ENCODE results near the gene ACAN.

The ACAN gene

GRCh38 chr15:88905576-88905975 is 102.3 kb downstream of the ACAN start:
- H3K27ac ChIP-seq = peak overlapping the region; percentile 21
- no peak for TF ChIP-seq CTCF (conservative IDR thresholded peaks at IDR 0.05)

GRCh38 chr15:88906130-88906529 is 102.9 kb downstream of the ACAN start:
- no peak overlapping the region for H3K27ac ChIP-seq
- no peak for TF ChIP-seq CTCF (conservative IDR thresholded peaks at IDR 0.05)

- TF ChIP-seq CTCF (conservative IDR thresholded peaks at IDR 0.05) = no peak
- no peak overlapping the region for H3K27ac ChIP-seq
These were observed 103.3 kb downstream of the ACAN start for GRCh38 chr15:88906551-88906950.

GRCh38 chr15:88907111-88907510 is 103.9 kb downstream of the ACAN start:
- H3K27ac ChIP-seq = no peak overlapping the region
- TF ChIP-seq CTCF (conservative IDR thresholded peaks at IDR 0.05) = no peak

GRCh38 chr15:88908123-88908522 is 104.9 kb downstream of the ACAN start:
- no peak overlapping the region for H3K27ac ChIP-seq

GRCh38 chr15:88908697-88909621 is 105.7 kb downstream of the ACAN start:
- H3K27ac ChIP-seq = no peak overlapping the region

More at GRCh38 chr15:88908123-88908522, 104.9 kb downstream of the ACAN start:
- TF ChIP-seq CTCF (conservative IDR thresholded peaks at IDR 0.05) = no peak

More at GRCh38 chr15:88908697-88909621, 105.7 kb downstream of the ACAN start:
- no peak for TF ChIP-seq CTCF (conservative IDR thresholded peaks at IDR 0.05)

Data from VCaP (cell line).